GM23338 (cell line): ENCODE results near the gene KCNA4. TPM values are rescaled to one million over a fixed set of nuclear protein-coding genes. Genes with fewer than 3 reads are reported as not detected.

Experiments
- ATAC-seq: fragments of 200-7000 bp; cut with Tn5 transposase; 3 replicates; pipeline ENCODE4 v1.9.1; 2020
- DNase-seq: peaks from one replicate; pipeline ENCODE4 v3.0.0-alpha.2; 2015; ENCODE audit warnings: low spot score
- H2AFZ ChIP-seq: fragments of 200-600 bp; sonication (generic); 2 replicates; pipeline ENCODE4 v1.8.0; 2016; ENCODE audit warnings: antibody characterized with exemption, mild to moderate bottlenecking, moderate library complexity
- H3F3A ChIP-seq: fragments of 200-600 bp; sonication (generic); replicated peaks from 2 replicates; pipeline ENCODE4 v1.8.0; 2017; ENCODE audit warnings: antibody characterized with exemption, mixed run types, low read depth
- H3K27ac ChIP-seq: fragments of 200-600 bp; sonication (generic); 2 replicates; pipeline ENCODE4 v1.6.1; 2016; ENCODE audit warnings: low read depth
- H3K27me3 ChIP-seq: fragments of 200-600 bp; sonication (generic); 2 replicates; pipeline ENCODE4 v1.8.0; 2016; ENCODE audit warnings: mild to moderate bottlenecking, mixed run types, moderate library complexity; ENCODE audit not compliant: insufficient read depth
- H3K36me3 ChIP-seq: fragments of 200-600 bp; sonication (generic); 2 replicates; pipeline ENCODE4 v1.8.0; 2016; ENCODE audit warnings: mild to moderate bottlenecking; ENCODE audit not compliant: insufficient read depth
- H3K4me1 ChIP-seq: fragments of 200-600 bp; sonication (generic); 2 replicates; pipeline ENCODE4 v1.8.0; 2016; ENCODE audit warnings: mild to moderate bottlenecking, moderate library complexity; ENCODE audit not compliant: insufficient read depth
- H3K4me2 ChIP-seq: fragments of 200-600 bp; sonication (generic); 2 replicates; pipeline ENCODE4 v1.7.1; 2017; ENCODE audit warnings: mixed run types
- H3K4me3 ChIP-seq: fragments of 200-600 bp; sonication (generic); 2 replicates; pipeline ENCODE4 v1.6.1; 2016; ENCODE audit warnings: mixed run types
- H3K79me2 ChIP-seq: fragments of 200-600 bp; sonication (generic); replicated peaks from 2 replicates; pipeline ENCODE4 v1.8.0; 2017; ENCODE audit warnings: mild to moderate bottlenecking; ENCODE audit not compliant: insufficient read depth
- H3K9me2 ChIP-seq: fragments of 200-600 bp; sonication (generic); 2 replicates; pipeline ENCODE4 v1.8.0; 2017; ENCODE audit not compliant: insufficient read depth
- H4K20me1 ChIP-seq: fragments of 200-600 bp; sonication (generic); replicated peaks from 2 replicates; pipeline ENCODE4 v1.8.0; 2017; ENCODE audit warnings: mild to moderate bottlenecking; ENCODE audit not compliant: insufficient read depth
- H3K27ac Mint-ChIP-seq: 2 replicates; pipeline ENCODE4 v1.8.0; 2020; ENCODE audit warnings: inconsistent platforms, mild to moderate bottlenecking, moderate library complexity, mixed read lengths
- H3K27me3 Mint-ChIP-seq: 3 replicates; pipeline ENCODE4 v1.8.0; 2022; ENCODE audit warnings: low read depth, mild to moderate bottlenecking, moderate library complexity, mixed read lengths, inconsistent platforms; ENCODE audit not compliant: insufficient read depth, poor library complexity
- H3K36me3 Mint-ChIP-seq: 3 replicates; pipeline ENCODE4 v1.8.0; 2021; ENCODE audit warnings: low read depth, mild to moderate bottlenecking, inconsistent platforms, moderate library complexity, mixed read lengths
- H3K4me1 Mint-ChIP-seq: 3 replicates; pipeline ENCODE4 v1.8.0; 2020; ENCODE audit warnings: mild to moderate bottlenecking, inconsistent platforms, mixed read lengths
- H3K4me3 Mint-ChIP-seq: 3 replicates; pipeline ENCODE4 v1.8.0; 2021; ENCODE audit warnings: moderate library complexity, mild to moderate bottlenecking, inconsistent platforms, mixed read lengths
- H3K9me3 Mint-ChIP-seq: 3 replicates; pipeline ENCODE4 v1.8.0; 2020; ENCODE audit warnings: moderate library complexity, mild to moderate bottlenecking, inconsistent platforms, mixed read lengths
- CREB1 ChIP-seq: fragments of 250-450 bp; sonication (Bioruptor Pico); IDR thresholded peaks from 2 replicates; pipeline ENCODE4 v1.5.0; 2020; ENCODE audit warnings: low read depth, mild to moderate bottlenecking, moderate library complexity
- EZH2phosphoT487 ChIP-seq: fragments of 200-600 bp; sonication (generic); IDR thresholded peaks from one replicate; pipeline ENCODE4 v1.8.1; 2018; ENCODE audit warnings: antibody characterized with exemption; ENCODE audit not compliant: unreplicated experiment
- JUNB ChIP-seq: IDR thresholded peaks from one replicate; pipeline ENCODE4 v1.6.1; 2016; ENCODE audit warnings: antibody characterized with exemption; ENCODE audit not compliant: unreplicated experiment
- NANOG ChIP-seq: IDR thresholded peaks from 2 replicates; pipeline ENCODE4 v1.6.1; 2016; ENCODE audit warnings: antibody characterized with exemption, borderline replicate concordance
- POLR2AphosphoS5 ChIP-seq: IDR thresholded peaks from 2 replicates; pipeline ENCODE4 v1.6.1; 2016; ENCODE audit warnings: antibody characterized with exemption, low read depth
- STAT1 ChIP-seq: IDR thresholded peaks from one replicate; pipeline ENCODE4 v1.6.1; 2016; ENCODE audit warnings: antibody characterized with exemption; ENCODE audit not compliant: unreplicated experiment
- ZNF331 ChIP-seq: fragments of 250-450 bp; sonication (Bioruptor Pico); IDR thresholded peaks from 2 replicates; pipeline ENCODE4 v1.5.0; 2020; ENCODE audit warnings: low read depth, mild to moderate bottlenecking, moderate library complexity
- polyA plus RNA-seq: library from polyadenylated mRNA; unstranded; fragments of >200 nt; fragmentation: Nextera tagmentation; extraction: Ambion mirVana; gene quantifications from 2 replicates; pipeline ENCODE4 v1.2.1, GENCODE V29; 2016
- total RNA-seq: library from RNA; depleted of rRNA; stranded (reverse); fragments of >200 nt; shearing (Covaris generic); gene quantifications from 2 replicates; pipeline ENCODE4 v1.2.3, GENCODE V29; 2014
- TF ChIP-seq, protein P1 (sequence below): IDR thresholded peaks from one replicate; pipeline ENCODE4 v1.6.1; 2018; ENCODE audit warnings: antibody characterized with exemption; ENCODE audit not compliant: unreplicated experiment
- TF ChIP-seq, protein P2 (sequence below), 2 experiments: fragments of 200-600 bp in 1 of 2; sonication (generic) in 1 of 2; conservative IDR thresholded peaks; 2 replicates each; pipeline versions ENCODE4 v1.5.1 to v1.6.1; 2016 to 2017; ENCODE audit warnings: antibody characterized with exemption in 2 of 2, low read depth in 2 of 2, mild to moderate bottlenecking in 2 of 2, moderate library complexity in 1 of 2
- TF ChIP-seq, protein P3 (sequence below): IDR thresholded peaks from 2 replicates; pipeline ENCODE4 v1.6.1; 2016; ENCODE audit warnings: antibody characterized with exemption

KCNA4 gene
- total and polyA plus RNA-seq, 2 experiments from 2014 or later: not detected

DNA sequence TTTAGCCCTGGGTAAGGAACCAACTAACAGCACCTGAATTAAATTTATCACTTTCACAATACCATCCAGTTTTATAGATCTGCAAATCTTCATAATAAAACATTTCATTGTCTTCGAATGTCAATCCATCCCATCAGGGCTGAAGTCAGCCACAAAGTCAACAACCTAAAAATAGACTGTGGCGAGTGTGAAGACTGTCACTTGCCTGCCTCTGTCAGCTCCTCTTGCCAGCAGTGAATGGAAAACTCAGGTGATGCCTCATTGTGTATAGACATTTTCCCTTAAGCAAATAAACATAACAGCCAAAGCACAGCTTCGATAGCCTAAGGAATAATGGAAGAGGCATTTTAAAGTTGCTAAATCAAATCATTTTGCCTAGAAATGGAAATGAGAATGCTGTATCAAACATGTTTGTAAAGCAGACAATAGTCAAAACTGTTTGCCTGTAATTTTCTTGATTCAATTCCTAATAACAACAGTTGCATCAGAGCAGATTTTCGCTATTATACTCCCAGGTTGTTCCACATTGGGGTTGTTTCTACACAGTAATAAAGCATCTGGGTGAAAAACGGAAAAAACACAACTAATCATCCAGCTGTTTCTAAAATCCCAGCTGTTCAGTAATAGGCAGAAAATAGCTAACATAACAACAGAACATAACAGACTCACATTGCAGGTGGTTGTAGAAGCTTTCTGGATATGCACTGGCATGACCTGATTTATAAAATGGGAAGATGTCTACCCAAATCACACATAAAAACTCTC lies 15.7 kb downstream of the KCNA4 start:
- H3K27me3 Mint-ChIP-seq: no peaks in the 10 kb centered on the region
- H3K4me2 ChIP-seq: no peak overlapping the region
- ATAC-seq: no peak

DNA sequence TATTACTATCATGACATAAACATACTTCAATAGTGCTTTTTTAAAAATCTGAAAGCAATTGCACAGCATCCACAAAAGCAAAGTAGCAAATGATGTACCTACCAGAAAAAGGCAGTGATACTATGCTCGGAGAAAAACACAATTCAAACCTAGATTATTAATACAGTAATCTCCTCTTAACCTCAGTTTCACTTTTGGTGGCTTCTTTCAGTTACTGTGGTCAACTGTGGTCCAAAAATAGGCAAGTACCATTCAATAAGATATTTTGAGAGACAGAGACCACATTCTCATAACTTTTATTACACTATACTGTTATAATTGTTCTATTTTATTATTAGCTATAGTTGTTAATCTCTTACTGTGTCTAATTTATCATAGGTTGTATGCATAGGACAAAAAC lies 20.8 kb downstream of the KCNA4 start:
- H3K27me3 Mint-ChIP-seq: no peaks in the 10 kb centered on the region
- Histone ChIP-seq H3K4me1 (no peaks in the 10 kb centered on the region), H3K79me2 (no peaks in the 10 kb centered on the region), H3K27ac (no peak overlapping the region), H3F3A (no peaks in the 10 kb centered on the region), H4K20me1 (no peaks in the 10 kb centered on the region), H3K9me2 (no peaks in the 10 kb centered on the region), H3K27me3 (no peaks in the 10 kb centered on the region), H2AFZ (no peak overlapping the region), H3K36me3 (no peaks in the 10 kb centered on the region), H3K4me3 (no peak overlapping the region), H3K4me2 (no peak overlapping the region)
- DNase-seq: no peak
- no peak for TF ChIP-seq JUNB
- no peak for TF ChIP-seq CREB1 (CRISPR knock-in tag)
- TF ChIP-seq, protein P1, sequence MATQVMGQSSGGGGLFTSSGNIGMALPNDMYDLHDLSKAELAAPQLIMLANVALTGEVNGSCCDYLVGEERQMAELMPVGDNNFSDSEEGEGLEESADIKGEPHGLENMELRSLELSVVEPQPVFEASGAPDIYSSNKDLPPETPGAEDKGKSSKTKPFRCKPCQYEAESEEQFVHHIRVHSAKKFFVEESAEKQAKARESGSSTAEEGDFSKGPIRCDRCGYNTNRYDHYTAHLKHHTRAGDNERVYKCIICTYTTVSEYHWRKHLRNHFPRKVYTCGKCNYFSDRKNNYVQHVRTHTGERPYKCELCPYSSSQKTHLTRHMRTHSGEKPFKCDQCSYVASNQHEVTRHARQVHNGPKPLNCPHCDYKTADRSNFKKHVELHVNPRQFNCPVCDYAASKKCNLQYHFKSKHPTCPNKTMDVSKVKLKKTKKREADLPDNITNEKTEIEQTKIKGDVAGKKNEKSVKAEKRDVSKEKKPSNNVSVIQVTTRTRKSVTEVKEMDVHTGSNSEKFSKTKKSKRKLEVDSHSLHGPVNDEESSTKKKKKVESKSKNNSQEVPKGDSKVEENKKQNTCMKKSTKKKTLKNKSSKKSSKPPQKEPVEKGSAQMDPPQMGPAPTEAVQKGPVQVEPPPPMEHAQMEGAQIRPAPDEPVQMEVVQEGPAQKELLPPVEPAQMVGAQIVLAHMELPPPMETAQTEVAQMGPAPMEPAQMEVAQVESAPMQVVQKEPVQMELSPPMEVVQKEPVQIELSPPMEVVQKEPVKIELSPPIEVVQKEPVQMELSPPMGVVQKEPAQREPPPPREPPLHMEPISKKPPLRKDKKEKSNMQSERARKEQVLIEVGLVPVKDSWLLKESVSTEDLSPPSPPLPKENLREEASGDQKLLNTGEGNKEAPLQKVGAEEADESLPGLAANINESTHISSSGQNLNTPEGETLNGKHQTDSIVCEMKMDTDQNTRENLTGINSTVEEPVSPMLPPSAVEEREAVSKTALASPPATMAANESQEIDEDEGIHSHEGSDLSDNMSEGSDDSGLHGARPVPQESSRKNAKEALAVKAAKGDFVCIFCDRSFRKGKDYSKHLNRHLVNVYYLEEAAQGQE: no peak
- TF ChIP-seq STAT1: no peak
- TF ChIP-seq, protein P2, sequence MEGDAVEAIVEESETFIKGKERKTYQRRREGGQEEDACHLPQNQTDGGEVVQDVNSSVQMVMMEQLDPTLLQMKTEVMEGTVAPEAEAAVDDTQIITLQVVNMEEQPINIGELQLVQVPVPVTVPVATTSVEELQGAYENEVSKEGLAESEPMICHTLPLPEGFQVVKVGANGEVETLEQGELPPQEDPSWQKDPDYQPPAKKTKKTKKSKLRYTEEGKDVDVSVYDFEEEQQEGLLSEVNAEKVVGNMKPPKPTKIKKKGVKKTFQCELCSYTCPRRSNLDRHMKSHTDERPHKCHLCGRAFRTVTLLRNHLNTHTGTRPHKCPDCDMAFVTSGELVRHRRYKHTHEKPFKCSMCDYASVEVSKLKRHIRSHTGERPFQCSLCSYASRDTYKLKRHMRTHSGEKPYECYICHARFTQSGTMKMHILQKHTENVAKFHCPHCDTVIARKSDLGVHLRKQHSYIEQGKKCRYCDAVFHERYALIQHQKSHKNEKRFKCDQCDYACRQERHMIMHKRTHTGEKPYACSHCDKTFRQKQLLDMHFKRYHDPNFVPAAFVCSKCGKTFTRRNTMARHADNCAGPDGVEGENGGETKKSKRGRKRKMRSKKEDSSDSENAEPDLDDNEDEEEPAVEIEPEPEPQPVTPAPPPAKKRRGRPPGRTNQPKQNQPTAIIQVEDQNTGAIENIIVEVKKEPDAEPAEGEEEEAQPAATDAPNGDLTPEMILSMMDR (conservative IDR thresholded peaks at IDR 0.05; ENCODE audit: low read depth in 2 of 2): no peak
- TF ChIP-seq ZNF331 (CRISPR knock-in tag): no peak
- no peak for TF ChIP-seq POLR2AphosphoS5
- no peak for TF ChIP-seq NANOG
- TF ChIP-seq, protein P3, sequence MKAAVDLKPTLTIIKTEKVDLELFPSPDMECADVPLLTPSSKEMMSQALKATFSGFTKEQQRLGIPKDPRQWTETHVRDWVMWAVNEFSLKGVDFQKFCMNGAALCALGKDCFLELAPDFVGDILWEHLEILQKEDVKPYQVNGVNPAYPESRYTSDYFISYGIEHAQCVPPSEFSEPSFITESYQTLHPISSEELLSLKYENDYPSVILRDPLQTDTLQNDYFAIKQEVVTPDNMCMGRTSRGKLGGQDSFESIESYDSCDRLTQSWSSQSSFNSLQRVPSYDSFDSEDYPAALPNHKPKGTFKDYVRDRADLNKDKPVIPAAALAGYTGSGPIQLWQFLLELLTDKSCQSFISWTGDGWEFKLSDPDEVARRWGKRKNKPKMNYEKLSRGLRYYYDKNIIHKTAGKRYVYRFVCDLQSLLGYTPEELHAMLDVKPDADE: no peak
- no peaks in the 10 kb centered on the region for H3K9me3 Mint-ChIP-seq
- no peak overlapping the region for H3K27ac Mint-ChIP-seq
- ATAC-seq: no peak
- no peaks in the 10 kb centered on the region for H3K36me3 Mint-ChIP-seq
- H3K4me3 Mint-ChIP-seq: no peak overlapping the region
- no peaks in the 10 kb centered on the region for H3K4me1 Mint-ChIP-seq

More for the DNA sequence above, 15.7 kb downstream of the KCNA4 start:
- Mint-ChIP-seq H3K4me3 (no peak overlapping the region), H3K9me3 (no peaks in the 10 kb centered on the region), H3K27ac (no peak overlapping the region), H3K4me1 (no peaks in the 10 kb centered on the region), H3K36me3 (no peaks in the 10 kb centered on the region)
- Histone ChIP-seq H3K79me2 (no peaks in the 10 kb centered on the region), H4K20me1 (no peaks in the 10 kb centered on the region), H3K4me1 (no peaks in the 10 kb centered on the region), H2AFZ (no peak overlapping the region), H3K27me3 (peaks cover 3% of the 10 kb centered on the region; the same call in 1 of the 2 replicates), H3F3A (no peaks in the 10 kb centered on the region), H3K4me3 (no peak overlapping the region), H3K27ac (no peak overlapping the region), H3K9me2 (no peaks in the 10 kb centered on the region), H3K36me3 (no peaks in the 10 kb centered on the region)
- no peak for TF ChIP-seq POLR2AphosphoS5
- no peak for TF ChIP-seq EZH2phosphoT487
- peak; percentile 28 for DNase-seq
